Astrocyte of the hippocampus (primary cell): ENCODE results near the gene ABCA1.
"Not testable (repeated sequence)": the region's sequence is repeated elsewhere in the genome, so short reads cannot be mapped to it uniquely, and the experiment has no call there.

Experiments used
- DNase-seq: peaks from one replicate; pipeline ENCODE4 v3.0.0; 2011; ENCODE audit warnings: low read depth, low spot score

The ABCA1 gene

GRCh38 chr9:104869811-104870210, 58.1 kb downstream of the ABCA1 start:
- no peak for DNase-seq

- peak; percentile 91 for DNase-seq
Observed at GRCh38 chr9:104868687-104869404, 59.1 kb downstream of the ABCA1 start.

- no peak for DNase-seq
Observed at GRCh38 chr9:104868303-104868686, 59.7 kb downstream of the ABCA1 start.

GRCh38 chr9:104866191-104866590, 61.8 kb downstream of the ABCA1 start:
- DNase-seq, result no peak

- DNase-seq, result no peak
Observed at GRCh38 chr9:104864675-104865104, 63.3 kb downstream of the ABCA1 start.

GRCh38 chr9:104863180-104863883, 64.6 kb downstream of the ABCA1 start:
- peak; percentile 81 for DNase-seq

- no peak for DNase-seq
Observed at GRCh38 chr9:104861397-104861796, 66.6 kb downstream of the ABCA1 start.

GRCh38 chr9:104860263-104860662, 67.7 kb downstream of the ABCA1 start:
- DNase-seq, result peak; percentile 32

- DNase-seq, result no peak
Observed at GRCh38 chr9:104858846-104859245, 69.1 kb downstream of the ABCA1 start.

- peak; percentile 58 for DNase-seq
Observed at GRCh38 chr9:104858271-104858670, 69.7 kb downstream of the ABCA1 start.

GRCh38 chr9:104856413-104856941, 71.5 kb downstream of the ABCA1 start:
- DNase-seq, result no peak

GRCh38 chr9:104855807-104856206, 72.1 kb downstream of the ABCA1 start:
- no peak for DNase-seq

- DNase-seq, result not testable (repeated sequence)
Observed at GRCh38 chr9:104855258-104855657, 72.7 kb downstream of the ABCA1 start.

- DNase-seq, result no peak
Observed at GRCh38 chr9:104854613-104855012, 73.3 kb downstream of the ABCA1 start.

GRCh38 chr9:104853683-104854082, 74.3 kb downstream of the ABCA1 start:
- no peak for DNase-seq

- DNase-seq, result no peak
Observed at GRCh38 chr9:104853159-104853558, 74.8 kb downstream of the ABCA1 start.

GRCh38 chr9:104851546-104851920, 76.4 kb downstream of the ABCA1 start:
- DNase-seq, result no peak

- DNase-seq, result no peak
Observed at GRCh38 chr9:104850786-104851545, 77.0 kb downstream of the ABCA1 start.

- peak; percentile 13 for DNase-seq
Observed at GRCh38 chr9:104849023-104849422, 78.9 kb downstream of the ABCA1 start.

- DNase-seq, result no peak
Observed at GRCh38 chr9:104844710-104845109, 83.2 kb downstream of the ABCA1 start.

GRCh38 chr9:104843644-104844240, 84.2 kb downstream of the ABCA1 start:
- no peak for DNase-seq

- DNase-seq, result peak; percentile 53
Observed at GRCh38 chr9:104842698-104843097, 85.3 kb downstream of the ABCA1 start.
